Caco-2 (cell line): Measurements from ENCODE around the gene MTMR12. TPM values are rescaled to one million over a fixed set of nuclear protein-coding genes. Genes with fewer than 3 reads are reported as not detected.

Source experiments
- BruUV-seq: library from RNA; stranded (reverse); fragments of 400-500 nt; replicated peaks from 2 replicates; lab custom pipeline; 2021; lab: Mats Ljungman, UMichigan
- CTCF ChIA-PET: fragments of 300-600 bp; sonication (Branson Sonifier 250); formaldehyde crosslinking; loops from one replicate; lab custom pipeline; 2022; ENCODE audit warnings: antibody characterized with exemption; lab: Charles Lee
- POLR2A ChIA-PET: fragments of 300-600 bp; sonication (Branson Sonifier 250); formaldehyde crosslinking; loops from one replicate; lab custom pipeline; 2022; ENCODE audit warnings: antibody characterized with exemption; lab: Charles Lee
- DNase-seq, 2 experiments: peaks; one replicate each; pipeline versions ENCODE4 v3.0.0 to v3.0.0-alpha.2; 2020 to 2022
- H3K27me3 ChIP-seq: replicated peaks from 2 replicates; pipeline ENCODE4 v1.6.0; 2011; ENCODE audit warnings: low read length; ENCODE audit not compliant: control insufficient read depth, insufficient read depth
- H3K36me3 ChIP-seq: 2 replicates; pipeline ENCODE4 v1.5.1; 2011; ENCODE audit warnings: low read length; ENCODE audit not compliant: control insufficient read depth, insufficient read depth
- H3K4me1 ChIP-seq: fragments of 250-450 bp; sonication (Bioruptor Pico); 2 replicates; pipeline ENCODE4 v1.5.1; 2020; ENCODE audit warnings: mild to moderate bottlenecking
- H3K4me3 ChIP-seq: 2 replicates; pipeline ENCODE4 v1.5.1; 2011; ENCODE audit warnings: low read depth, mild to moderate bottlenecking, control low read depth, low read length
- H3K9me3 ChIP-seq: fragments of 250-450 bp; sonication (Bioruptor Pico); 2 replicates; pipeline ENCODE4 v1.5.1; 2020; ENCODE audit warnings: mild to moderate bottlenecking, moderate library complexity
- H3K27ac Mint-ChIP-seq: one replicate; pipeline ENCODE4 v1.8.0; 2022; ENCODE audit warnings: mixed read lengths; ENCODE audit not compliant: unreplicated experiment
- H3K27me3 Mint-ChIP-seq: one replicate; pipeline ENCODE4 v1.8.0; 2022; ENCODE audit warnings: mixed read lengths; ENCODE audit not compliant: insufficient read depth, unreplicated experiment
- H3K36me3 Mint-ChIP-seq: one replicate; pipeline ENCODE4 v1.8.0; 2022; ENCODE audit warnings: mild to moderate bottlenecking, mixed read lengths; ENCODE audit not compliant: insufficient read depth, unreplicated experiment
- H3K4me1 Mint-ChIP-seq: one replicate; pipeline ENCODE4 v1.8.0; 2022; ENCODE audit warnings: low read depth, mixed read lengths; ENCODE audit not compliant: unreplicated experiment
- H3K4me3 Mint-ChIP-seq: one replicate; pipeline ENCODE4 v1.8.0; 2022; ENCODE audit warnings: mild to moderate bottlenecking, moderate library complexity, mixed read lengths; ENCODE audit not compliant: unreplicated experiment
- H3K9me3 Mint-ChIP-seq: one replicate; pipeline ENCODE4 v1.8.0; 2022; ENCODE audit warnings: mixed read lengths; ENCODE audit not compliant: unreplicated experiment
- CTCF ChIP-seq, 2 experiments: fragments of 200-600 bp in 1 of 2; IDR thresholded peaks; 1 replicate in 1 of 2; 2 replicates in 1 of 2; pipeline versions ENCODE4 v1.5.1 to v1.8.0; 2011 to 2022; ENCODE audit warnings: antibody characterized with exemption in 1 of 2, control low read depth in 1 of 2, inconsistent platforms in 1 of 2, low read depth in 1 of 2, low read length in 1 of 2, mild to moderate bottlenecking in 1 of 2, moderate library complexity in 1 of 2; ENCODE audit not compliant: insufficient read depth in 1 of 2, severe bottlenecking in 1 of 2, unreplicated experiment in 1 of 2
- intact Hi-C: fragments of 100-400 bp; cut with micrococcal nuclease; formaldehyde crosslinking; loops from one replicate; pipeline ENCODE4 v1.10.0; 2022; ENCODE audit not compliant: unreplicated experiment
- total RNA-seq: library from RNA; stranded (reverse); gene quantifications from 2 replicates; pipeline ENCODE4 v1.2.3, GENCODE V29; 2022

The MTMR12 gene
- total RNA-seq, 1 experiment from 2014 or later, result 35.1 TPM

DNA sequence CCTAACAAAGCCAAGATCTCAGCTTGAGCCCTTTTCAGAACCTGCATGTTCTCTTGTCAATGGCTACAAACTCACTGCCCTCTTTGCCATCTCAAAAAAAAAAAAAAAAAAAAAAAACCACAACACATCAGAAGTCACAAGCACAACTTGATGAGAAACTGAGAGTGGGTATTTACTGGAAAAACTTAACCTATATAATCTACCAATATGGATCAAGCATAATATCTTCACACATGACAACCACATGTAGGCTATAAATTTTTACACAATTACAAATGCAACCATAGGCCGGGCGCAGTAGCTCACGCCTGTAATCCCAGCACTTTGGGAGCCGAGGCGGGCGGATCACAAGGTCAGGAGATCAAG is 9.0 kb downstream of the MTMR12 start:
- no peak for DNase-seq
- peaks cover 9% of the 10 kb centered on the region for H3K4me1 Mint-ChIP-seq
- H3K27ac Mint-ChIP-seq, result no peak overlapping the region
- H3K4me3 Mint-ChIP-seq, result no peak overlapping the region
- no peak for TF ChIP-seq CTCF (IDR thresholded peaks at IDR 0.05; ENCODE audit: insufficient read depth in 1 of 2, low read depth in 1 of 2, low read length in 1 of 2, severe bottlenecking in 1 of 2, unreplicated experiment in 1 of 2)
- no peaks in the 10 kb centered on the region for H3K9me3 ChIP-seq
- H3K4me3 ChIP-seq, result no peak overlapping the region
- no TSS peak for BruUV-seq
- no peaks in the 10 kb centered on the region for H3K9me3 Mint-ChIP-seq
- peaks cover 7% of the 10 kb centered on the region for H3K36me3 Mint-ChIP-seq
- intact Hi-C loops, result no loop called here
- H3K27me3 Mint-ChIP-seq, result no peaks in the 10 kb centered on the region
- peaks cover 15% of the 10 kb centered on the region for H3K4me1 ChIP-seq
- H3K27me3 ChIP-seq, result no peaks in the 10 kb centered on the region
- no peaks in the 10 kb centered on the region for H3K36me3 ChIP-seq
- POLR2A ChIA-PET, result no interaction called here
- CTCF ChIA-PET, result interaction anchor here (0.6 kb wide), 1 partner anchor 64 kb away, joined by 4 read pairs; no protein-coding TSS in a partner anchor

GRCh38 chr5:32302835-32303754 is 9.6 kb downstream of the MTMR12 start:
- no TSS peak for BruUV-seq
- no peak for TF ChIP-seq CTCF (IDR thresholded peaks at IDR 0.05; ENCODE audit: insufficient read depth in 1 of 2, low read depth in 1 of 2, low read length in 1 of 2, severe bottlenecking in 1 of 2, unreplicated experiment in 1 of 2)
- ChIA-PET CTCF (interaction anchor here (0.6 kb wide), 2 partner anchors 43 to 63 kb away, joined by 3 to 4 read pairs; no protein-coding TSS in a partner anchor), POLR2A (interaction anchor here (0.6 kb wide), 1 partner anchor 24 kb away, joined by 9 read pairs; no protein-coding TSS in a partner anchor)
- Histone ChIP-seq H3K36me3 (no peaks in the 10 kb centered on the region), H3K4me1 (peaks cover 15% of the 10 kb centered on the region), H3K4me3 (no peak overlapping the region), H3K9me3 (no peaks in the 10 kb centered on the region), H3K27me3 (no peaks in the 10 kb centered on the region)
- Mint-ChIP-seq H3K9me3 (no peaks in the 10 kb centered on the region), H3K27me3 (no peaks in the 10 kb centered on the region), H3K4me1 (peaks cover 6% of the 10 kb centered on the region), H3K36me3 (peaks cover 7% of the 10 kb centered on the region), H3K27ac (no peak overlapping the region), H3K4me3 (no peak overlapping the region)
- DNase-seq, result no peak
- intact Hi-C loops, result no loop called here

- Histone ChIP-seq H3K36me3 (no peaks in the 10 kb centered on the region), H3K4me1 (peaks cover 9% of the 10 kb centered on the region), H3K4me3 (no peak overlapping the region), H3K9me3 (no peaks in the 10 kb centered on the region), H3K27me3 (no peaks in the 10 kb centered on the region)
- intact Hi-C loops, result no loop called here
- ChIA-PET CTCF (no interaction called here), POLR2A (no interaction called here)
- no peak for TF ChIP-seq CTCF (IDR thresholded peaks at IDR 0.05; ENCODE audit: insufficient read depth in 1 of 2, low read depth in 1 of 2, low read length in 1 of 2, severe bottlenecking in 1 of 2, unreplicated experiment in 1 of 2)
- peaks cover 6% of the 10 kb centered on the region for H3K4me1 Mint-ChIP-seq
- H3K36me3 Mint-ChIP-seq, result peaks cover 15% of the 10 kb centered on the region
- no peaks in the 10 kb centered on the region for H3K9me3 Mint-ChIP-seq
- H3K4me3 Mint-ChIP-seq, result no peak overlapping the region
- H3K27ac Mint-ChIP-seq, result no peak overlapping the region
- H3K27me3 Mint-ChIP-seq, result no peaks in the 10 kb centered on the region
- DNase-seq, result no peak
- no TSS peak for BruUV-seq
Measured at GRCh38 chr5:32301891-32302290, 10.8 kb downstream of the MTMR12 start.
